ENCODE results near the gene C1QTNF6.
"Not testable (repeated sequence)": the region's sequence is repeated elsewhere in the genome, so short reads cannot be mapped to it uniquely, and the experiment has no call there.

C1QTNF6 gene

DNA sequence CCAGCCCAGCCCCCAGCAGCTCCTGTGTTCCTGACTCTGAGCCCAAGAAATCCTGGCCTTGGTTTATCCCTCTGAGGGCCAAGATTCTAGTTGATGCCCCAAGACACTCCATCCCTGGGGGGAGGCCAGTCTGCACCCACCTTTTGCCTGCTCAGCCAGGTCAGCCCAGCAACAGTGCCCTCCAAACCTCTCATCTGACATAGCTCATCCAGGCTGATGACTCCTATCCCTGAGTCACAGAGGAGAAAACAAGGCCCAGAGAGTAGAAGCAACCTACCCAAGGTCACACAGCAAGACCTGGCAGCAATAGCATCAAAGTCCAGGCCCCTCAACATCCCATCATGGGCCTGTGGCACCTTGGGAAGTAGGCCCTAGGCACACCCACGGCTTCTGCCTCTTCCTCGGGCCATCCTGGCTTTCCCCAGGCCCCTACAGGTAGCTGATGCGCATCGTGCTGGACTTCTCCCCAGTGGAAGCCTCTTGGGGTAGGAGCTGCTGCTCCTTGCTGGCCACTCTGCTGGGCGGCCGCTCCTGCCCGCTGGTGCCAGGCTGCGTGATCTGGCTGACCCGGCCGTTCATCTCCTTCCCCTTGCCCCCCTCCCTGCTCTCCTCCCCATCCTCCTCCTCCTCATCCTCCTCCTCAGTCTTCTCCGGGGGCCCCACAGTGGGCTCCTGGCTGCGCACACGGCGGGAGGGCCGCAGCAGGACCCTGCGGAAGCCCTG is 18.2 kb upstream of the C1QTNF6 start:
- DNase-seq = no peak

DNA sequence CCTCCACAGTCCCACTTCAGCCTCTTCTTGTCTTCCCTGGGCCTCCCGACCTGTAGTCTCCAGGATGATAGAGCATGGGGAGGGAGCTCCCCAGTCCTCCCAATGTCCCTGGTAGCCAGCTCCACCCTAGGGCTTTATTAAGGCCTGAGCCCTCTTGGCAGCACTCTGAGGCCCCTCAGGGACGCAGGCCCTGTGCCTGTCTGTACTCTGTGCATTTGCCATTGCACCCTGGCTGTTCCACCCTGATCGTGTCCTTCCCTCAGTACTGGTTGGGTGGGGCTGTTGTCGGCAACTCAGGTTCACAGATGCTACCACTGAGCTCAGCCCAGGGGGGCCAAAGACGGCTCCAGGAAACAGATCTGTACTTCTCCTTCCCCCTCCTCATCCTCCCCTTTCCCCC is 17.0 kb upstream of the C1QTNF6 start:
- DNase-seq = no peak

DNA sequence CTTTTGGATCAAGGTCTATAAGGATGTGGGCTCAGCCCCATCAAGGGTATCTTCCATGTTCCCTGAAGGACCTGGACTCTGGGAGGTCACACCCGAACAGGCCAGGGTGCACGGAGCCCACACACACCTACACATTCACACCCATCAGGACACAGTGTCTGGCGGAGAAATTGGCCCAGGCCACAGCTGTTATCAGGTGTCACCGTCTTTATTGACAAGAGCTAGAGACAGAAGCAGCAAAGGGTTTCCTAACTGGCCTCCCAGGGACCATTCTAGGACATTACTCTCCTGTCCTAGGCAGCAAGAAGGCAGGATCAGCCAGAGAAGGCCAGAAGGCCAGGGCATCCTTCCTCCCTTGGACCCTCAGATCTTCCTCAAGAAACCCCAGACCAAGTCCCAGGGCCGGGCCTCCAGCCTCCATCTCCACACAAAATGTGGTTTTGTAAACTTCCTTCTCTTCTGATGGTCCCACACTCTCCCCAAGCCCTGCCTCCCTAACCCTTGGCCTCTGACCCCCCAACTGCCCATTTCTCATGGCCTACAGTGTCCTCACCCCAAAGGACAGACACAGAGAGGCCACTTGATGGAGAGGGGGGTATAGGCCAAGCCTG is 16.1 kb upstream of the C1QTNF6 start:
- DNase-seq = no peak

DNA sequence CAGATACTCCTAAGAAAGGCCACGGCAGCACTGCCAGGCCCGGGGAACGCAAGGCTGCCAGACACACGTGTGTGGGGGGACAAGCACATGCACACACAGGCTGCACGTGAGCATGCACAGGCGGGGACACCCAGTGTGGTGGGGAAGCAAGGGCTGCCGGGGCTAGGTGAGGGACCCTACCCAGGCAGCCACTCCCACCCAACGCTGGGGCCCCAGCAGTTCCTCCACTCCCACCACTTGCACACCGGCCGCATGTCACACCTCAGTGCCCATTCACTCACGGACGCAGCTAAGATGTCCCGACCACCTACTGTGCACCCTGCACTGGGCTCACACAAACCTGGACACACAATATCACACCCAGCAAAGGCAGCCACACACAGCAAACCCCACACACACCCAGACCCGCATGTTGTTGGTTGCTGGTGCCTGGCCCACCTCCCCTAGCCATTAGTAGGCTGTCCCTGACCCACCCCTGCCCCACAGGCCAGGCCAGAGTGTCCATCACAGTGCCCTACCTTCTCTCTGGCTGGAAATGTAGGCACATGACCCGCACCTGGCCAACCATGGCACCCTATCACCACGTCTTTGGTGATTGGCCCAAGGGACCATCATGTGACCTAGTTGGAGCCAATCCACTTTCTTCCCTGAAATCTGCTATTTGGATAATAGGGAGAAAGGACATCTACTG is 15.5 kb upstream of the C1QTNF6 start:
- no peak for DNase-seq

DNA sequence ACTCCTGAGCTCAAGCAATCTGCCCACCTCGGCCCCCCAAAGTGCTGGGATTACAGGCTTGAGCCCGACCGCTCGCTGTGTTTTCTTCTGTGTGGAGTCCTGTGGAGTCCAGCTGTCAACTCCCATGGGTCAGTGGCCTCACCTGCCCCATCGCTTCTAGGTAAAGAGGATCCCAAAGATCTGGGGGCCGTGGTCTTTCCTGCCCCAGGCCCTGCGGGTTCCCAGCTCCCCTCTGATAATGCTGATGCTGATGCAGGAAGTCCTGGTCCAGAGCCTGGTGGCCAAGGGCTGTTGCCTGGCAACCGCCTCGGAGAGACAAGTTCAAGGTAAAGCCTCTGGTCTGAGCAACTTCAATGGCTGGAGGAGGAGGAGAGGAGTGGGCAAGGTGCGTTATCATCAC is 14.7 kb upstream of the C1QTNF6 start:
- DNase-seq = no peak

DNA sequence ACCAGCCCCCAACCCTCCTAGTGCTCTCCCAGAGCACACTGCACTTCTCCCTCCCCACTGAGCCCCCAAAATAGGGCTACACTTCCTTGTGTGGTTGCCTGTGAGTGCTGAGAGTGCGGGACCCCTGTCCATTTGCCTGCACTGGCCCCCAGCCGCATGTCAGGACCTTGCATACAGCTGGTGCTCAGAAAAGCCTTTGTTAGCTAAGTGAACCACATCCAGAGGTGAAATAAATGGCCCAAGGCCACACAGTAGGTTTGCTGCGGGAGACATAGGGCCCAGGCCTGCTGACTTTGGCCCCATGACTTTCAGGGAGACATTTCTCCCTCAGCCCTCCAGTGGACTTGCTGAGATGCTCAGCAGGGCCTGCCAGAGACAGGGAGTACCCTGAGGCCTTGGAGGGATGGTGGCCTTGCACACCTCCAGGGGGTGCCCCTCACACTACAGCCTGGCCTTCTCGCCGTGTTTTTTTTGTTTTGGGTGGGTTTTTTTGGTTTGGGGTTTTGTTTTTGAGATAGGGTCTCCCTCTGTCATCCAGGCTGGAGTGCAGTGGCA is 14.0 kb upstream of the C1QTNF6 start:
- no peak for DNase-seq

DNA sequence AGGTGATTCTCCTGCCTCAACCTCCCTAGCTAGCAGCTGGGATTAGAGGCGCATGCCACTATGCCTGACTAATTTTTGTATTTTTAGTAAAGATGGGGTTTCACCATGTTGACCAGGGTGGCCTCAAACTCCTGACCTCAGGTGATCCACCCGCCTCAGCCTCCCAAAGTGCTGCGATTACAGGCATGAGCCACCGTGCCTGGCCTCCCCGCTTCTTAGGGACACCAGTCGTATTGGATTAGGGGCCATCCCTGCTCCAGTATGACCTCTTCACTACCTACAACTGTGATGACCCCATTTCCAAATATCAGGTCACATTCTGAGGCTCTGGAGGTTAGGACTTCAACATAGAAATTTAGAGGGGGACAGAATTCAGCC is 13.4 kb upstream of the C1QTNF6 start:
- DNase-seq = not testable (repeated sequence)

DNA sequence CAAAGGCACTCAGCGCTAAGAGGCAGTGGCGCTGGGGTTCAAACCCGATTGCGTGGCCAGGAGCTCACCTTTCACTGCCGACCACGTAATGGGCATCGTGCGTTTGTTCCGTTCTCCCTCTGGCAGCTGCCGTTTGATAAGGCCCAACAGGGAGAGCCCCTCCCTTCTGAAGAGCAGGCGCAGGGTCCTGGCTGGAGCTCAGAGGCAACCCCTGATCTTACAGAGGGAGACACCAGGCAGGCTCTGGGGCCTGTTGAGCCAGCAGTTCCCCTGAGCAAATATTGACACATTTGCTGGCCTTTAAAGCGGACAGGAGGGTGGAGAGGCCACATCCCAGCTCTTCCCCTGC is 11.7 kb upstream of the C1QTNF6 start:
- no peak for DNase-seq

DNA sequence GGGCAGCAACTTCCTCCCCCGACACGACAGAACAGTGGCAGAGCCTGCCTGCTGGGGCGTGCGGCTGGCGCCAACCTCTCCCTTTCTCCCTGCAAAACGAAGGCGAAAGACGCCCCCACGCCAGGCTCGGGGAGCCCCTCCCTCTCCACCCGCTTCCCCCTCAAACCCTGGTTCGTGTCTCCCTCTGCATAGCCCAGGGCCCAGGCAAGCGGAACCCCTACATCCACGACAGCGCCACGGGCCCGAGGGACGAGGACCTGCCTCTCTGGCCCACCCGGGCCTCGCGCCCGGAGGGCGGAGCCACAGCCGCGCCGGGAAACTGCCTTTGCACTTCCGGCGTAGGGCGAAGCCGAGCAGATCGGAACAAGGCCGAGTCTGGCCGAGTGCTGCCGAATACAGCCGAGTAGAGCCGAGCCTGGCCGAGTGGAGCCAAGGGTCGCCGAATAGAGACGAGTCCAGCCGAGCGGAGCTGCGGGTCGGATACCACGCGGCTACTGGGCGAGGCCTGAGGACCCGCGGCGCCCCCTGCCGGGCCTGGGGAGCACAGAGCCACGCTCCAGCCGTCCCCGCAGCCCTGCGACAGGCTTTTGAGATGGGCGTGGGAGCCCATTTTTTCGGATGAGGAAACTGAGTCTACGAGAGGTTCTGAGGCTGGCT is 11.2 kb upstream of the C1QTNF6 start:
- DNase-seq = peak; percentile 100

DNA sequence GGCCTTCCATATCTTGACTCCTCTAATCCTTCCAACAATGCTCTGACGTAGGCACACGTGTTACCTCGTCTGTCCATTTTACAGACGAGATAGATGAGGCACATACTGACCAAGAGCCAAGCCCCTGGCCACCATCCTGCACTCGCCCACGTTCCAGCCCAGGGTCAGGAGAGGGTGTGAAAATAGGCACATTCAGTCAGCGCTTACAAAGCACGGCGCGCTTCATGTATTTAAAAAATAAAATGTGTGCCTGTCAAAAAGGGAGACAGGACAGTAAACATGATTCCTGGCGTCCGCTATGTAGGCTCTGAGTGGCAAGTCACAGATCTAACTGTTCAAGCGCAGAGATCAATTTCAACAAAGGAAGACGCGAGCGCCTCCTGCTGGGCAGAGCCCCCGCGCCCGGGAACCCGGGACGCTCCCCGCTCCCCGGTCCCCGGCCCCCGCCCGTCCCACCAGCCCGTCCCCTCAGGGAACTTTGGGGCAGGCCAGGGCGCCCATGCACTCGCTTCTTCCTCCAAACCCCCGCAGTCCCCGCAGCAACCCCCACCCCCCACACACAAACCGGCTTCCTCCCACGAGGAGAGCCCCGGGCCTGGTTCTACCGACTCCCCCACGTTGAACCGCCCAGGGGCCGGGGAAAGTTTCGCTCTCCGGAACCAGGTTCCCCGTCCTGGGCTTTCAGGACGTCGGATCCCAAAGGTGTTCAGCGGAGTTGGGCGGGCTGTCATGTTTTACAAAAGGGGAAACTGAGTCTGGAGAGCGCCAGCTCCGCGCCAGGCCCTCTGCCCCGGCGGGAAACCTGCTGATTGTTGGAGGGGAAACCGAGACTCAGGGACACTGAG is 10.4 kb upstream of the C1QTNF6 start:
- DNase-seq = peak; percentile 91

DNA sequence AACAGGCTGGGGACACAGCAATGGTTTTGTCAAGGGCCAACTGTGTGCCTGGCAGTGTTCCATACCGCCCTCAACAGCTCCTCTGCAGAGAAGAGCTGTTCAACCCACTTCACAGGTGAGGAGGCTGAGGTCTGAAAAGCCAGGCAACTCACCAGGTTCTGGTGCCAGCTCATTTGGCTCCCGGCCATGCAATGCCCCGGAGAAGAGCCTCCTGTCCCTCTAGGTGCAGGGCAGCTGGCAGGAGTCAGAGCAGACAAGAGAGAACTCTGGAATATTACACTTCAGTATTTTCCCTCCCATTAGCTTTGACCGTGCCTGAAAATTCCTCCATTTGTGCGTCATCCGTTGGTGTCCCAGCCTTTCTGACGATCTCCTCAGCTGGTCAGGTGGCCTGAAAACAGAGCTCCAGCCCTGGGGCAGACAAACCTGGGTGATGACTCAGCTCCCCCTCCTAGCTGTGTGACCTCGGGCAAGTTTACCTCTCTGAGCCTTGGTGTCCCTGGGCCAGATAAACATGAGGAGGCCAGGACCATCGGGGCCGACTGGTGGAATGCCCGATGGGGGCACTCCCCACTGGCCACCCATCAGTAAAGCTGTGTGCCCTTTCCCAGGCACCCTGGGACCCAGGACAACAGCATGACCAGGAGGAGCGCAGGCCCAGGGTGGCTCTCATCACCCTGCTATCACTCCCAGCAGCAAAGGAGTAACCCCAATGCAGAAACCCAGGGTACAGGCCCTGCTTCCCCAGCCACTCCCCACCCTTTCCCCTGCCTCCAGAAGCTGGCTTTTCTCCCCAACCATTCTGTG is 9.6 kb upstream of the C1QTNF6 start:
- DNase-seq = no peak

DNA sequence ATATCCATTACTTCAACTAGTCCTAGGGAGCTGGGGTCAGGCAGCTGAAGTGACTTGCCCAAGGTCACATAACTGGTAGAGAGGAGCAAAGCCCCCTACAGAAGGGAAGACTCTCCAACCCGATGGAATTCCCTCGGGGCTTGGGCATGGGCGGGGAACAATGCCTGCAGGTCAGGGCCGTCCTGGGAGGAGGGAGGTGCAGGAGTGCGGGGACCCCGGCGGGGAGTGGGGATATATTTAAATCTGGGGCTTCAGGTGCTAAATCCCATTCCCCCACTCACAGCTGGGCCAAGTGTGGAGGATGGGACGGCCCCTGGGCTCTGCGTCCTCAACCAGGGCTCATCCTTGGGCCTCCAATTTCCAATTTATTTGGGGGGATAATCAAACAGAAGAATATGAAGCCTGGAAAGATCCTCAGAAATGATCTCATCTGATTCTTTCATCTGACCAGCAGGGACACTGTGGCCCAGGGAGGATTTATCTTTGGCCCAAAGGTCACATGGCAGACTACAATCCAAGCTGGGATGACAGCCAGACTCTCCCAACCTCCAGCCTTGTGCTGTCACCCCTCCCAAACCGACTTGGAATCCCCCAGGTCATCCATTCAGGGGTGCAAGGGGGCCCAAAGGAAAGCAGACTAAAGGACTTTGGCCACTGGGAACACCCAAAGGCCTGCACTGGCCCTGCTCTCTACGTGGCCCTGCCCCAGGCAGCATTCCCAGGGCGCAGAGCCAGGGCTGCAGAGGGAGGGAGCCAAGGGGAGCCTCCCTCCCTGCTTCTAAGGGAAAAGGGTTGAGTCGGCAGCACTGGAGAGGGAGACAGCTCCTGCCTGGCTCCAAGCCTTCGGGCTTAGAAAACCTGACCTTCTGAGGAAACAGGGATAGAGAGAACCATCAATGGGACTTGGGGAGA is 8.7 kb upstream of the C1QTNF6 start:
- peak; percentile 83 for DNase-seq

DNA sequence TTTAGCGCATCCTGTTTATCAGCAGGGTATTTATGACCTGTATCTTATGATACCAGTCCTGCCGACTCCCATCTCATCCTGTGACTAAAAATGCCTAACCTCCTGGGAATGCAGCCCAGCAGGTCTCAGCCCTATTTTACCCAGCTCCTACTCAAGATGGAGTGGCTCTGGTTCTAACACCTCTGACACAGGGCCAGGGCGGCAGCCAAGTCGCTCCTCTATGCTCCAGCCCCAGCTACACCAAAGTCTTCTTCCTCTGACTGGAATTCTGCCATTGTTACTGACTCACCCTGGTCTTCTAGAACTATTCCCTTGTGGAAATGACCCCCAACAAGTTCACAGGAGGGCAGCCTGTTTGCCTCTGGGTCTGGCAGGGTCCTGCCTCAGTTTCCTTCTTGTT is 7.9 kb upstream of the C1QTNF6 start:
- DNase-seq = peak; percentile 13

DNA sequence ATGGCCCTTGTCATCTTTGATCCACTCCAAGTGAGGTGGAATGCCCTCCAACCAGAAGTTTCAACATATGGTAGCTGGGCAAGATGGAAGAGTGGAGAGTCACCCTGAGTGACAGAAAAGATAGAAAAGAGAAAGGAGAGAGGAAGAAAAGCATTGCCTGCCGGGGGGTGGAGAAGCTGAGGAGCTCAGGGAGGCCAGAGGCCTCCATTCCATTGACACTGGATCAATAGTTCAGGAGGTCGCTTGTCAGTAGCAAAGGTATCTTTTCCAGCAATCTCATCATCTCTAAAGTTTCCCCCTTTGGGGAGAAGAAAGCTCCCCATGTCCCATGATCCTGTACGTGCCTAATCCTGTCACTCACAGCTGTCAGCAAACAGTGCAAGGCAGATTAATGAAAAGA is 6.7 kb upstream of the C1QTNF6 start:
- DNase-seq = peak; percentile 4

DNA sequence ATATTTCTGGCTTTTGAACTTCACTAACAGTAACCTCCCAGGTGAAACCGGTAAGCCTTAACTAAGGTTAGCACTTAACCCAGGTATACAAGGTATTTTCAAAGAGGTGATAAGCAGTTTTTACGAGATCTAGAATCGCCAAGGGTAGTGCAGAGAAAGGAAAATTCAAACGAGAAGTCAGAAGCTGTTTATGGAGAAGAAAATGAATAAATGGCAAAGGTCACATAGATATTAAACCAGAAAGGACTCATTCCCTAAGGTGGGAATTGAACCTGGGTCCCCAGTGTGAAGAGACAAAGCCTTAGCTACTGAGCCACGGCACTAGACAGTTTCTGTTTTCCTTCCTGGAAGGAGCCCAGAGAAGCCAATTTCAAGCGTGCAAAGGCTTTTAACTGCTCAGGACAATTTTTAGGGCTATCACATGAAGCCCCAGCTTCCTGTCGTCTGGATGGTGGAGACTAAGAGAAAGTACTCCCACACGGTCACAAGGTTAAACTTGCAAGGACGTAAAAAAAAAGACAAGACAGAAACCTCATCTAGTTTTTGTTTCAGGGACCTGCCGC is 5.7 kb upstream of the C1QTNF6 start:
- DNase-seq = peak; percentile 34

DNA sequence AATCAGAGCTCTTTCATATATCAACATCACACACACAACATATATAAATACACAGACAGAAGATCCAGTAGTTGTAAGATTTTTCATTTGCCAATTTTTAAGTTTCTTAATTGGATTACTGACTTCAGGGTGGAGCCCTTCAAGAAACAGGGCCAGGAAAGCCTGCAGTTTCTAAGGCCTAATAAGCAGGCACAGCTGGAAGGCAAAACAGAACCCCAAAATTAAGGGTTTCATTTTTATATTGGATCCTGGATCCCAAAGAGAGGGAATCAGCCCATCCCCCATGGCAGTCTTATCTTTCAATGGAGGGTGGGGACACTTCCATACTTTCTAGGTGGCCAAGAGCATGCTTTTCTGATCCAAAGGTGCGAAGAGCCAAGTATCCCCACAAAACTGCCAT is 4.7 kb upstream of the C1QTNF6 start:
- DNase-seq = no peak

DNA sequence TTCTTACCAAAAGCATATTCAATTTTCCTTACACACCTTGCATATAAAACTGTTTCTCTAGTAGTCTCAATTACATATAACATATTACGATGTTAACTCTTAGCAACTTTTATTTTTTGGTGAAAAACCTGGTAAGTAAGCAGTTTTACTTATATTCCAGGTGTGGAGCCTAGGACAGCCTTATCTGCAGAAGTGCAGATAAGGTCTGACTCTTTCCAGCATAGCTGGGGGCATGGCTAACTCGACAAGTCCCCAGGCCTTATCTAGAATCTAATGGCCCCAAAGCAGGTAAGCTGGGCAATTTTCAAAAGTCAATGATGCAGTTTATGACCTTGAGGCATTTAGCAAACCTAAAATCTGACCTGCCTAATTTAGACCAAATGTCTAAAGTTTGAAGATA is 4.2 kb upstream of the C1QTNF6 start:
- DNase-seq = no peak

DNA sequence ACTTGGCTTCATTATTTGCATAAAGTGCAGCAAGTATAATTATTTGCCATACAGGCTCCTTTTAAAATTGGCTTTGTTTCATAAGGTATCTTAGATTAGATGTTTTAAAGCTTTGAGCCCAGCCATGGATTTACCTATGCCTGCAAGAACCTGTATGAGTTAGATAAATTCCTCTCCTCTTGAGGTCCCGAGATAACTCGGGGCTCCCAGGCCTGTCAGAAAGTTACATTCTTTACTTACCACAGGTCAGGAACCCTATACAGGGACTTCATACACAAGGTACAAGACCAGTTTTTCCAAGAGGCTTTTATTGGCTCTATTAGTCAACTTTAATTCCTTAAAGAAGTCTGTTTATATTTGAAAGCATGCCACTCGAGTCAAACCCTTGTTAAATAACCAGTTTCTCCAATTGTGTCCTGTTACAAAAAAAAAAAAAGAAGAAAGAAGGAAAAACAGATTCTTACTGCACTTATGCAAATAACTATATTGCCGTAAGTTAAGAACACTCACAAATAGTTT is 2.3 kb upstream of the C1QTNF6 start:
- no peak for DNase-seq

DNA sequence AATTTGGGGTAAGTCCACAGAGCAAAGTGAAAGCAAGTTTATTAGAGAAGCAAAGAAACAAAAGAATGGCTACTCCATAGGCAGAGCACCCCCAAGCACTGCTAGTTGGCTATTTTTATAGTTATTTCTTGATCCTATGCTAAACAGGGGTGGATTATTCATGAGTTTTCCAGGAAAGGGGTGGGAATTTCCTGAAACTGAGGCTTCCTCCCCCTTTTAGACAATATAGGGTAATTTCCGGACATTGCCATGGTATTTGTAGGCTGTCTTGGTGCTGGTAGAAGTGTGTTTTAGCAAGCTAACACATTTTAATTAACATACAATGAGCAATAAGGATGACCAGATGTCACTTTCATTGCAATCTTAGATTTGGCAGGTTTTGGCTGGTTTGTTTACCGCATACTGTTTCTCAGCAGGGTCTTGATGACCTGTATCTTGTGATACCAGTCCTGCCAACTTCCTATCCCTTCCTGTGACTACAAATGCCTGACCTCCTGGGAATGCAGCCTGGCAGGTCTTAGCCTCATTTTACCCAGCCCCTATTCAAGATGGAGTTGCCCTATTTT is 937 bp upstream of the C1QTNF6 start:
- no peak for DNase-seq

DNA sequence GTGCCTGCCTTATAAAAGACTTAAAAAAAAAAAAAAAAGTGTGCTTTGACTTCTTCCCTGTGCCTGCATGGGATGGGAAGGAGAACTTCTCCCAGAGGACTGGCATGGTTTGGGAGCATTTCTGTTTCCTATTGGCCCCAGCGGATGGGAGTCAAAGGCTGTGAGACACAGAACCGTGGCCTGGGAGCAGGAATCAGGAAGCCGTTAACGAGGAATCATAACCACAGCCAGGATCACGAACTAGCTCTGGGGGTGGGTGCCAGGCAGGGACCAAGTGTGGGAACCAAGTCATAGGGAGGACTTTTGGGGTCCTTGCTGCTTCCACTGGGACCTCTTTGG is 526 bp downstream of the C1QTNF6 start:
- peak; percentile 44 for DNase-seq

All from right hindlimb (tissue), 1 donor.